HG03045 (cell line): ENCODE data around the gene GPR39.

ENCODE experiments used
- ATAC-seq: cut with Tn5 transposase; IDR thresholded peaks from one replicate; pipeline ENCODE4 v1.9.1; 2021; ENCODE audit warnings: mild to moderate bottlenecking, moderate library complexity; ENCODE audit not compliant: unreplicated experiment

The GPR39 gene

GRCh38 chr2:132632000-132632649 is 215.5 kb downstream of the GPR39 start:
- ATAC-seq: no peak

GRCh38 chr2:132633635-132634034 is 217.0 kb downstream of the GPR39 start:
- ATAC-seq: no peak

DNA sequence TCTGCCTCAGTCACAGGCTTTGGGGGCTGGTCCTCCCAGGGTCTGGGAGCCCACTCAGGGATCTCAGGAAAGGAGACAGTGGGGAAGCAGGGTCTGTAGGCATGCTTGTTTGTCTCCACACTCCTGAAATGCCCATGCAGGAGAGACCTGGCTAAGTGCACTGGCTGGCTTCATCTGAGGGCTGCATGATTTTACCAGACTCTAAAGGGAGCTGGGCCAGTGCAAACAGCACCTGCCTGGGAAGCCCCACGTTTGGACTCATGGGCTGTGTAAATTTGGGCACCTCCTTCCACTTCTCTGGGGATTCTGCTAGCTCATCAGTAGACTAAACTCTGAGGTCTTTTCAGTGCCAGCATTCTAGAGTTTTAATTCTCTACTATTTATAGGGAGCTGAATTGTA is 219.7 kb downstream of the GPR39 start:
- no peak for ATAC-seq

DNA sequence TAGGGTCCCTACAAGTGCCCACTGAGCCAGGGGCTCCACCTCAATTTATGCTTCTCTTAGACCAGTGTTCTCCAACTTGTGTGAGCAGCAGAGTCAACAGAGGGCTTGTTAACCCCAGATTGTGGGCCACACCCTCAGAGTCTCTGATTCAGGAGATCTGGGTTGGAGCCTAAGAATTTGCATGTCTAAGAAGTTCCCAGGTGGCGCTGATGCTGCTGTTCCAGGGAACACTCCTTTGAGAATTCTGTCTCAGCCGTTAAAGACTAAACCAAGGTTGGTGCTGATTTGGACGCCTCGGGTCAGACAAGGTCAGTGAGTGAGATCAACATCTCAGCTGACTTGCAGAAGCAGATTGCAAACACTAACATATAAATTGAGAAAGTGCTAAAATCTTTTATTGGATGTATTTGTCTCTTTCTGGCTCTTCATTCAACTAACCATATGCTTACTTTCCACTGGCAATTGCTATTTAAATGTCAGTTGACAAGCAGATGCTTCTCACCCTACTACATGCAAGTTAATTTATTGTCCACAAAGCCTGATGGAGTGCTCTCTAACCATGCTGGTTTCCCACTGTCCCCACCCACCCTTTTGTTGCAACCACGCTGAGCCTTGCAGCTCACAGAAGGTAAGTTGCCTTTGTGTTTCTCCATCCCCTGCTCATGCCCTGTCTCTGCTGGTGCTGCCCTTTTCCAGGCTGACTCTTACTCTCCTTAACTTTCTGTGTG is 221.9 kb downstream of the GPR39 start:
- ATAC-seq: no peak

DNA sequence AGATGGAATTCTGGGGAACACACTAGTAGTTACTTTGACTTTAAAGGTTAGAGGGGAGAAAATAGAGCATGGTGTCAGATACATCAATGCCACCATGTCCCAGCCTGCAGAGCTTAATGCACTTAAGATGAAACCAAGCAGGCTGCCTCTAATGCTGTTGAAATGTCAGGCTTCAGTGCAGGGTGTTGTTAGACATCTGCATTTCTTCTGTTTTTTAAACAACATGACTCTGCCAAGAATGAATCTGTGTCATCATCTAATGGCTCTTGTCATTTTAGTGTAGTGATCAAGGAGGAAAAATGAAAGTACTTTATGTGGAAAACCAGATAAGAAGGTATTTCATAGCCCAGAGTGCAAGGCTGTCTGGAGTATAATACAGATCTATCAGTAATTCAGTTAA is 223.5 kb downstream of the GPR39 start:
- no peak for ATAC-seq

GRCh38 chr2:132641819-132642218 is 225.2 kb downstream of the GPR39 start:
- ATAC-seq: no peak

DNA sequence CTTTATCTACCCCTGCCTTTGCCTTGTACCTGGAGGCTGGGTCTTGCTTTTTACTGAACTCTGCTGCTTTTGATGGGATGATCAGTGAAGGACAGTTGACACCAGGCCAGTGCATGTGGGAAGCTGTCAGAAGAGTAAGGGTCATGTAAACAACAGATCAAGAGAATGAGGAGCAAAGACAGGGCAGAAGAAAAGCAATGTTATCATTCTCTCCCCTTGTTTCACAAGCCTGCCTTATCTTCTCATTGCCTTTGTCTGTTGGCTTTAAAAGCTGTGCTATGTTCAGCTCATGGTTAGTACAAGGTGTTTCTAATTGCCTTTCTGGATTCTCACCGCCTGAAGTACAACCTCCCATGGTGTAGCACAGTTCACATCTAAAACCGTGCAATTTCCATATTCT is 225.8 kb downstream of the GPR39 start:
- ATAC-seq: no peak

GRCh38 chr2:132645176-132645575 is 228.6 kb downstream of the GPR39 start:
- no peak for ATAC-seq

DNA sequence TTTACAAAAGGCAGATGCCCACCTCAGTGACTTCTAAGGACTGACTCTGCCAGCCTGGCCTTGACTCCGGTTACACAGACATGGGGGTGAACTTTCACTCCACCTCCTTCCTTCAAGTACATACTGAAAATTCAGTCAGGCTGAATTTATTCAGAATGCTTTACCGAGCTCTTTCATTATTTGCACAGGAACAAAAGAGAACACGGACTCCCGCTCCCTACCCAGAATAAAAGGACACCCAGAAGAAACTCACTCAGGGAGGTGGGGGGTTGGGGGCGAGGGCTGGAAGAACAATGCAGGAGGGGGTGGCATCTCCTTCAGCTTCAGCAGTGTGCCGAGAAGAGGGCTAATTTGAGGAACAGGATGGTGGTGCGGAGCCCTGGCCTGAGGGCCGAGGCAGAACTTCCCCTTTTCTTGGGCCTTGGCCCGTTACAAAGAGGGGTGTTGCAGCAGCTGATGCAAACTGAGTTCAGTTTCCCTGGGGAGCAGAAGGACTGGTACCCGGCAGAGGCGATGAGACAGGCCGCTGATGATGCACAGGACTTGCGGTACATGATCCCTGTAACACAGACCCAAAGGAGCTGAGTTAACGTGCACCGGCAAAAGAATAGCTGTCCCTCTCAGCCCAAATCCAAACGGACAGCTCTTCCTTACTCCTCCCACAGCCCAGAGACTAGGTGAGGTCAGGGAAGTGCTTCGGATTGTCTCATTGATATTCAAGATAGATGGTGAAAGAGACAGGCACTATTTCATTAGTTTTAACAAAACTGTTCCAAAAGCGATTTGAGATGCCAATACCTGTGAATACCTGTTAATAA is 229.3 kb downstream of the GPR39 start:
- no peak for ATAC-seq

DNA sequence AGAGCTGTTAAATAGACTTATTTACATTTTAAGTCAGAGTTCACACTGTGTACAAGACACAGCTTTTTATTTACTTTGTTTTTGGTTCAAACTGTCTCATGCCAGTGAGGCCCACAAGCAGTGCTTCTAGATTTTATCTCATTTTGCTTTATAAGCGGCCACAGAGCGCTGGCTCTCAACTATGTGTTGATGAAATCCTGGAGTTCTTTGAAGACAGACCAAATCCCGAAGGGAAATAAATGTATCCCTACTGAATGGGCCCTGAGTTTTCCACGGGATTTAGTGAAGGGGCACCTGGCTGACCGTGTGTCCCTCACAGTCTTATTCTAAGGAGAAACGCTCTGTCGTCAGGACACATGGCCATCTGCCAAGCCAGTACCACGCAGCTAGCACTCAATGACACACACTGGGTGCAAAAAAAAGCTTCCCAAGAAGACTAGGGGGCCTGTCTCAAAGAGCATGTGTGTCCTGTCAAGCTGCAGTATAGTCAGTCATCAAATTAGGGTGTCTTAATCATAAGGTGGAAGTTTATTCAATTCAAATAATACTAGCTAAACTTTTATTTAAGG is 230.0 kb downstream of the GPR39 start:
- ATAC-seq: no peak

DNA sequence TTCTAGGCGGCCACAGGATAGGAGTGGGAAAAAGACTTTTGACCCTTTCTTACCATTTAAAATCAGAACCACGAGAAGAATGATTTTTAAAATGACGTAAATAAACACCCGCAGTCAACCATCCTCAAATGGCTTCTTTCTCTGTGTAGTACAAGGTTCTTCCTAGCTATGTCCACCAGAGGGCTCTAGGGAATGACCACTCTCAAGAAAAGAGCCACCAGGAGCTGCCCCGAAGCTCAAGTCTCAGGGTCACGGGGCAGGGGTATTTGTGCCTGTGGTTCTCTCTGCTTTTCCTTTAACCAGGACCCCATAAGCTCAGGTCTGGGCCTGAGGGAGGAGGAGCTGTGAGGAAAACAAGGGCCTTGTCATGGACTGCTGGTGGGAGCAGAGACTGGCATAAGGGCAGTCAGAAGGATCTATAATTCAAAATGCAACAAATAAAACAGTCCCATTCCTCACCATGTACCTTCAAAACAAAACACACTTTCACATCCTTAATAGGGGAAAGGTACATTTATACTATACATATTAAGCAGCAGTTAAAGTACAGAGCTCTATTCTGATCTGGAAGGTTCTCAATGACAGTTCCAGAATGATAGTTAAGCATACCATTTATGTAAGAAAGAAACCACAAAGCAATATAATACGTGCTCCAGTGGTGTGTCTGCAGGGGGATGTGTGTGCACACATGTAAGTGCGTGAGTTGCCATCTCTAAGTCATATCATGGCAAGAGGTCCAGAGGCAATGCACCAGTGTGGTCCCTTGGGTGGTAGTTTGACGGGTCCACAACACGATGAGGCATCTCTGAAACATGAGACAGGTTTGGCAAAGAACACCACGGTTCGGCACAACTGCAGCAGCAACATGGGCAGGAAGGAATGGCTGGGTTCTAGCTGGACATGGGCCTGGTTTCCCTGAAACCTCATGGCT is 234.8 kb downstream of the GPR39 start:
- no peak for ATAC-seq

- no peak for ATAC-seq
Observed at GRCh38 chr2:132652474-132652873, 235.9 kb downstream of the GPR39 start.

DNA sequence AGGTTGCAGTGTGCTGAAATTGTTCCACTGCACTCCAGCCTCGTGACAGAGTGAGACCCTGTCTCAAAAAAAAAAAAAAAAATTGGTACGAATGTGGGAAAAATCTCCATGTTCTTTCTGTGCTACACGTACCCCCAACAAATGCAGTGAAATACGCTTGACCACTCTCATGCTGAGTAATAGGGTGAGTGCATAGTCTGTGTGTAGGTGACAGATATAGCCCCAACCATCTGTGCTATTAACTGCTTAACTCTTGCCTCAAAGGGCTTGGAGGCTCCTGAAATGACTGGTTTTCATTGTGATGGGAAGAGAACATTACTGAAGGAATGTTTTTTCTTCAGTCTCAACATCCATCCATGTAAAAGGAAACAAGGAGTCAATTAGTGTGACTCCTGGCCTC is 237.7 kb downstream of the GPR39 start:
- no peak for ATAC-seq

DNA sequence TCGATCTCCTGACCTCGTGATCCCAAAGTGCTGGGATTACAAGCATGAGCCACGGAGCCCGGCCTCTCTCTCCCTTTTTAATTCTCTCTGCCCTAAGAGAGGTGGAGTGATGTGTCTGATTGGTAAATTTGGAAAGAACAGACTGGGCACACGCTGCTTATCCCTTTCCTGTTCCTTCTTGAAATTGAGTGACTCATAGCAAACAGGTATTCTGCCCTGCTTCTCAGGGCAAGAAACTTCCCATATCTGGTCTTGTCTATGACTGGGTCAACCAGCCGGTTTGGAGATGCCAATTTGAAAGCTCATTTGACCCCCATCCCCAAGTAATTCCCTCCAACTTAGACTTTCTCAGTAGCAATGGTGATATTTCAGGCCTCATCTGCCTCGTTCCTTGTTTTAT is 238.4 kb downstream of the GPR39 start:
- no peak for ATAC-seq

DNA sequence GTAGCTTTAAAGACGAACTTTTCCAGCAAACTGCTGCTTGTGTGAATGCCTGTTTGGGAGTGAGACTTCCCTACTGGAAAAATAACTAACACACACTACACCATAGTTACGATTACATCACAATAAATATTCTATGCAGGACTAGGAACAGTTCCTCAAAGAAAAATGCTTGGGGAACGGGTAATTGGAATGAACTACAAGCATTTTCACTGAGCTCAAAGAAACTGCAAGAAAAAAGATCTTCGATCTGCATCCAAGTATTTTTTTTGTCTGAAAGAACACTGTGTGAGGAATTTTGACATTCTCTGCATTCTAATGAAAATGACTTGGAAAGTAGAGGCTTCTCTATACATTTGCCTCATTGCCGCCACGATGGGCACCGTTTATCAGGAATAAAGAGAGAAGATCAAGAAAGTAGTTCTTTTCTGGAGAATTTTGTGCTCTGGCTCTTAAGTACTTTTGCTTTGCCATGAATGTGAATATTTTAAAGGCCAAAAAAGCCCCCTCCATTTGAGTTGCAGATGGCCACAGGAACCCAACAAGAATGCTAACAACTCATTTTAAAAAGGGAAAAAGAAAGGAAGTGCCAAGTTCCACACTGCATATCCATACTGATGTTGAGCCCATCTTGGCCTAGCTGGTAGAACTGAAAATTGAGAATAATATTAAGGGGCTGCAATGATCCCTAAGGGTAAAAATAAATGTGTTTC is 239.8 kb downstream of the GPR39 start:
- no peak for ATAC-seq

DNA sequence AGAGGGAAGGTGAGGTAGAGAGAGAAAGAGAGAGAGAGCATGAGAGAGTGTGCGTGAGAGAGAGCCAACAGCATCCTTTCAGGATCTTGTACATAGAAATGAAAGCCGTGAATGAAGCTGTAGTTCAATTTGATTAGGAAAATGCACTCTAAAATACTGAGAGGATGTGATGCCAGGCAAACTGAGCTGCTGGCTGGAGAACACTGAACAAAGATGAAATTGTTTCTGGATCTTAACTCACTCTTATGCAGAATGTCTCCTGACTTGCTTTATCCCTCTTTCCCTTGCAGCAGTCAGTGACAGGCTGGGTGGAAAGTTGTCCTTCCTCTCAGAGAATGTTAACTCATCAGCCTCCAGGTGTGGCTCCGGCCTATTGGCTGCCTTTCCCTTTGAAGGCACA is 242.7 kb downstream of the GPR39 start:
- no peak for ATAC-seq

DNA sequence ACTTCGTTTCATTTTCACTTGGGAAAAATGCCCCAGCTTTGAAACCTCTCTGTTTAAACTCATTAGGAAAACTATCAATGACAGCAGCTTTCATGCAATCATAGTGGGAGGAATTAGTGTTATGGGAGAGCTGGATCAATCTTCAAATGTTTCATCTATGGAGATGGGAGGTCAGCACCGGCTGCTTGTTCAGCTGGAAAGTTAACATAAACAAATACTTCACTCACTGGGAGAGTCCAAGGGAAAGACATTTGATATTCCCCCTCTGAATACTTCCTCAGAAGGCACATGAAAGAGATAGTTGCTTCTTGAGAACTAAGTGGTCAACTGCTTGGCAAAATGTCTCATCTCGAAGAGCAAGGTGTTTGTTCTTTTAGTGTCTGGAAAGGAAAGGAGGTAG is 246.1 kb downstream of the GPR39 start:
- ATAC-seq: no peak

- no peak for ATAC-seq
Observed at GRCh38 chr2:132664096-132664495, 247.5 kb downstream of the GPR39 start.

- ATAC-seq: no peak
Observed at GRCh38 chr2:132665401-132666140, 249.0 kb downstream of the GPR39 start.
